A549 (cell line): Measurements from ENCODE around the gene MYOM1. TPM values are rescaled to one million over a fixed set of nuclear protein-coding genes. Genes with fewer than 3 reads are reported as not detected.

Source experiments
- ATAC-seq, 2 experiments: fragments of 200-7000 bp in 1 of 2; fragments of >200 bp in 1 of 2; cut with Nextera tagmentation in 1 of 2; cut with Tn5 transposase in 1 of 2; 3 replicates each; pipeline versions ENCODE4 v1.8.0 to v1.9.1; 2018 to 2020; ENCODE audit warnings: mild to moderate bottlenecking in 1 of 2, moderate library complexity in 1 of 2
- CTCF ChIA-PET: fragments of 300-600 bp; sonication (Branson Sonifier 250); formaldehyde crosslinking; extraction: SDS; loops from one replicate; lab custom pipeline; 2021; ENCODE audit warnings: antibody characterized with exemption, inconsistent platforms; lab: Yijun Ruan, JAX
- POLR2A ChIA-PET: fragments of 350-600 bp; formaldehyde crosslinking; extraction: SDS; loops from one replicate; lab custom pipeline; 2021; ENCODE audit warnings: antibody characterized with exemption, inconsistent platforms; lab: Yijun Ruan, JAX
- DNase-seq, 2 experiments: peaks; one replicate each; pipeline versions ENCODE4 v3.0.0 to v3.0.0-alpha.2; 2011 to 2016; ENCODE audit warnings: low read depth in 1 of 2, low spot score in 1 of 2
- FAIRE-seq: peaks from 2 replicates; lab custom pipeline; 2011; peaks lifted over from hg19 to GRCh38; lab: Jason Lieb, UNC
- H3K27ac ChIP-seq, 2 experiments: fragments of >200 bp; sonication (Bioruptor Twin); formaldehyde crosslinking; 3 replicates each; pipeline ENCODE4 v1.5.1; 2016 to 2017
- H3K4me1 ChIP-seq: fragments of >200 bp; sonication (Bioruptor Twin); formaldehyde crosslinking; 3 replicates; pipeline ENCODE4 v1.6.1; 2016
- H3K4me2 ChIP-seq: fragments of >200 bp; sonication (Bioruptor Twin); formaldehyde crosslinking; 3 replicates; pipeline ENCODE4 v1.6.1; 2016
- H3K4me3 ChIP-seq: fragments of >200 bp; sonication (Bioruptor Twin); formaldehyde crosslinking; 3 replicates; pipeline ENCODE4 v1.5.1; 2016
- H3K9me3 ChIP-seq: fragments of >200 bp; sonication (Bioruptor Twin); formaldehyde crosslinking; 3 replicates; pipeline ENCODE4 v1.6.1; 2016
- ATOH8 ChIP-seq: fragments of 250-450 bp; sonication (Bioruptor Pico); IDR thresholded peaks from 2 replicates; pipeline ENCODE4 v1.5.0; 2020; ENCODE audit warnings: low read depth, mild to moderate bottlenecking, moderate library complexity
- CHD2 ChIP-seq: fragments of 150-350 bp; IDR thresholded peaks from 2 replicates; pipeline ENCODE4 v1.6.1; 2014; ENCODE audit warnings: low read length; ENCODE audit not compliant: partially characterized antibody
- CHD4 ChIP-seq: fragments of 200-600 bp; sonication (generic); IDR thresholded peaks from 2 replicates; pipeline ENCODE4 v1.6.1; 2016; ENCODE audit warnings: antibody characterized with exemption, mild to moderate bottlenecking, borderline replicate concordance
- CTCF ChIP-seq: fragments of >200 bp; sonication (Bioruptor Twin); formaldehyde crosslinking; IDR thresholded peaks from 3 replicates; pipeline ENCODE4 v1.5.1; 2016
- E2F6 ChIP-seq: IDR thresholded peaks from 2 replicates; pipeline ENCODE4 v1.6.1; 2012; ENCODE audit warnings: low read depth, borderline replicate concordance
- EHF ChIP-seq: fragments of 250-450 bp; sonication (Bioruptor Pico); IDR thresholded peaks from 2 replicates; pipeline ENCODE4 v1.5.0; 2020; ENCODE audit warnings: mild to moderate bottlenecking
- ELK1 ChIP-seq: fragments of 150-350 bp; IDR thresholded peaks from 2 replicates; pipeline ENCODE4 v1.6.1; 2014; ENCODE audit warnings: low read depth, mild to moderate bottlenecking, low read length
- ESRRA ChIP-seq: fragments of 150-350 bp; IDR thresholded peaks from 2 replicates; pipeline ENCODE4 v1.6.1; 2014; ENCODE audit warnings: mild to moderate bottlenecking, low read length, borderline replicate concordance
- FOSB ChIP-seq: fragments of 250-450 bp; sonication (Bioruptor Pico); IDR thresholded peaks from 2 replicates; pipeline ENCODE4 v1.5.0; 2020; ENCODE audit warnings: mild to moderate bottlenecking, moderate library complexity
- FOSL2 ChIP-seq, 2 experiments: fragments of 450-650 bp in 1 of 2; fragments of >200 bp in 1 of 2; sonication (Bioruptor Twin) in 1 of 2; formaldehyde crosslinking; IDR thresholded peaks; 2 replicates each; pipeline versions ENCODE4 v1.5.0 to v1.6.1; 2016 to 2020; ENCODE audit warnings: mild to moderate bottlenecking in 1 of 2, moderate library complexity in 1 of 2
- FOXS1 ChIP-seq: fragments of 250-450 bp; sonication (Bioruptor Pico); IDR thresholded peaks from 2 replicates; pipeline ENCODE4 v1.5.0; 2020; ENCODE audit warnings: mild to moderate bottlenecking, moderate library complexity
- GATA3 ChIP-seq: IDR thresholded peaks from 2 replicates; pipeline ENCODE4 v1.6.1; 2012; ENCODE audit warnings: borderline replicate concordance
- HMGXB4 ChIP-seq: fragments of 250-450 bp; sonication (Bioruptor Pico); IDR thresholded peaks from 2 replicates; pipeline ENCODE4 v1.5.0; 2021; ENCODE audit warnings: mild to moderate bottlenecking, moderate library complexity, borderline replicate concordance
- HOXB5 ChIP-seq: fragments of 250-450 bp; sonication (Bioruptor Pico); IDR thresholded peaks from 2 replicates; pipeline ENCODE4 v1.5.0; 2020; ENCODE audit warnings: mild to moderate bottlenecking, moderate library complexity
- MAFK ChIP-seq: fragments of 450-650 bp; IDR thresholded peaks from 2 replicates; pipeline ENCODE4 v1.6.1; 2014; ENCODE audit not compliant: partially characterized antibody
- MAX ChIP-seq: IDR thresholded peaks from 2 replicates; pipeline ENCODE4 v1.6.1; 2012
- NFE2L2 ChIP-seq: fragments of 150-350 bp; conservative IDR thresholded peaks from 2 replicates; pipeline ENCODE4 v1.6.1; 2014; ENCODE audit warnings: low read length
- NR3C1 ChIP-seq: fragments of >200 bp; sonication (Bioruptor Twin); formaldehyde crosslinking; IDR thresholded peaks from 3 replicates; pipeline ENCODE4 v1.6.1; 2017
- POLR2AphosphoS2 ChIP-seq: conservative IDR thresholded peaks from 2 replicates; pipeline ENCODE4 v1.6.1; 2012; ENCODE audit warnings: low read length, improper control_type of control experiment, inconsistent platforms
- RCOR1 ChIP-seq: fragments of 150-350 bp; IDR thresholded peaks from 2 replicates; pipeline ENCODE4 v1.6.1; 2014; ENCODE audit warnings: antibody characterized with exemption, low read length, low read depth
- RNF2 ChIP-seq: fragments of 200-600 bp; sonication (generic); IDR thresholded peaks from 2 replicates; pipeline ENCODE4 v1.6.1; 2016; ENCODE audit warnings: low read depth, mild to moderate bottlenecking, antibody characterized with exemption, moderate library complexity, borderline replicate concordance
- SMC3 ChIP-seq: fragments of >200 bp; sonication (Bioruptor Twin); formaldehyde crosslinking; IDR thresholded peaks from 3 replicates; pipeline ENCODE4 v1.6.1; 2018; ENCODE audit warnings: inconsistent platforms
- USF2 ChIP-seq: fragments of 450-650 bp; IDR thresholded peaks from 2 replicates; pipeline ENCODE4 v1.6.1; 2014; ENCODE audit warnings: antibody characterized with exemption
- ZC3H11A ChIP-seq: fragments of 450-650 bp; IDR thresholded peaks from 2 replicates; pipeline ENCODE4 v1.6.1; 2014; ENCODE audit warnings: antibody characterized with exemption, mild to moderate bottlenecking
- ZNF302 ChIP-seq: fragments of 250-450 bp; sonication (Bioruptor Pico); IDR thresholded peaks from 2 replicates; pipeline ENCODE4 v1.9.0; 2021; ENCODE audit warnings: inconsistent platforms, mild to moderate bottlenecking, moderate library complexity
- ZSCAN20 ChIP-seq: fragments of 250-450 bp; sonication (Bioruptor Pico); IDR thresholded peaks from 2 replicates; pipeline ENCODE4 v1.8.0; 2022; ENCODE audit warnings: mild to moderate bottlenecking, moderate library complexity
- WGBS: methylation state at CpG from one replicate; pipeline ENCODE4 v1.1.6; 2017; ENCODE audit errors: missing lambda C conversion rate; 5-methylcytosine and 5-hydroxymethylcytosine counted together
- polyA plus RNA-seq, 4 experiments: library from polyadenylated mRNA; depleted of rRNA in 3 of 4; stranded (reverse); fragments of >200 nt; fragmentation: RNase III in 1 of 4; extraction: RNeasy Plus Mini Kit Qiagen cat#74134 plus additional on column Dnase treatment in 1 of 4; gene quantifications; 2 replicates in 3 of 4; 3 replicates in 1 of 4; pipeline ENCODE4 v1.2.3, GENCODE V29; 2011 to 2017

The MYOM1 gene
- polyA plus RNA-seq, 2 of the 4 experiments (the other 2 are of a cell fraction), result 0.18 to 0.30 TPM

GRCh38 chr18:3117493-3118192 is 102.1 kb downstream of the MYOM1 start (continued):
- TF ChIP-seq RNF2 (no peak), MAFK (no peak), ATOH8 (CRISPR knock-in tag) (no peak), HMGXB4 (CRISPR knock-in tag) (no peak), GATA3 (peak; percentile 33; the same call in 1 of the 2 replicates), NFE2L2 (no peak), USF2 (no peak), ZSCAN20 (CRISPR knock-in tag) (no peak), NR3C1 (no peak), HOXB5 (CRISPR knock-in tag) (no peak), ZC3H11A (no peak), EHF (CRISPR knock-in tag) (no peak), ESRRA (no peak), CHD2 (no peak), FOSL2 (IDR thresholded peaks at IDR 0.05) (peak; percentile 16; the same call in 1 of the 2 replicates), FOSL2 (CRISPR knock-in tag; IDR thresholded peaks at IDR 0.05) (peak; percentile 79), ZNF302 (CRISPR knock-in tag) (no peak), FOSB (CRISPR knock-in tag) (no peak), RCOR1 (no peak), CTCF (no peak), MAX (no peak), POLR2AphosphoS2 (no peak)

- Histone ChIP-seq H3K4me1 (peaks cover 34% of the 10 kb centered on the region), H3K4me2 (no peak overlapping the region), H3K4me3 (no peak overlapping the region), H3K9me3 (no peaks in the 10 kb centered on the region), H3K27ac (no peak overlapping the region)
- no peak for FAIRE-seq
- WGBS, result 93% methylated on average over 7 of the region's 7 CpGs
- POLR2A ChIA-PET, result no interaction called here
- no peak for DNase-seq
- no peak for ATAC-seq
- CTCF ChIA-PET, result interaction anchor here (0.8 to 2.8 kb wide), 2 partner anchors 13 to 130 kb away, joined by 3 to 16 read pairs; no protein-coding TSS in a partner anchor
- TF ChIP-seq CHD4 (no peak), MAX (no peak), E2F6 (no peak), RCOR1 (no peak), SMC3 (no peak), FOXS1 (CRISPR knock-in tag) (no peak), ELK1 (no peak), NR3C1 (no peak), ATOH8 (CRISPR knock-in tag) (no peak), CTCF (no peak)
Measured at GRCh38 chr18:3115447-3116030, 104.2 kb downstream of the MYOM1 start.
